Spleen (tissue), 7 donors: Measurements from ENCODE around the gene ZSWIM7.

Experiments used
- CTCF ChIP-seq, 11 experiments: fragments of 200-600 bp in 7 of 11; fragments of 450-650 bp in 4 of 11; sonication (generic) in 4 of 11; IDR thresholded peaks in 8 of 11; conservative IDR thresholded peaks in 3 of 11; 1 replicate in 7 of 11; 2 replicates in 4 of 11; pipeline versions ENCODE4 v1.4.0 to v1.8.0; 2016 to 2021; ENCODE audit warnings: antibody characterized with exemption in 11 of 11, inconsistent platforms in 4 of 11, mild to moderate bottlenecking in 1 of 11
- POLR2A ChIP-seq, 3 donors: fragments of 450-650 bp; IDR thresholded peaks; one replicate each; pipeline ENCODE4 v1.5.1; 2017; ENCODE audit warnings: antibody characterized with exemption in 3 of 3, mild to moderate bottlenecking in 1 of 3
- POLR2AphosphoS5 ChIP-seq, 3 donors: sonication (generic); formaldehyde crosslinking; IDR thresholded peaks; one replicate each; pipeline ENCODE4 v1.5.1; 2017; ENCODE audit warnings: antibody characterized with exemption in 3 of 3
- donor health status: DM: no; HTN: no; CAD: no; lungs with moderate emphysema.
- donor health status: DM: no; HTN: no; CAD: no.
- donor health status: DM: no; HTN: no; CAD: no.

GRCh38 chr17:15954222-15954621 is 45.3 kb downstream of the ZSWIM7 start:
- peak in 1 of 11 experiments; percentile 9 for TF ChIP-seq CTCF (IDR thresholded peaks at IDR 0.05 in 8 of 11, conservative IDR thresholded peaks at IDR 0.05 in 3 of 11)
- no peak for TF ChIP-seq POLR2A (IDR thresholded peaks at IDR 0.05)
- TF ChIP-seq POLR2AphosphoS5 (IDR thresholded peaks at IDR 0.05): peak in 1 of 3 donors; percentile 43
